HG02759 (cell line): ENCODE results near the gene ACTR2.
"Not testable (repeated sequence)": the region's sequence is repeated elsewhere in the genome, so short reads cannot be mapped to it uniquely, and the experiment has no call there.

Experiments used
- ATAC-seq: cut with Tn5 transposase; IDR thresholded peaks from one replicate; pipeline ENCODE4 v1.9.1; 2021; ENCODE audit warnings: mild to moderate bottlenecking, moderate library complexity; ENCODE audit not compliant: unreplicated experiment

The ACTR2 gene

GRCh38 chr2:65228263-65228750 is 676 bp downstream of the ACTR2 start:
- peak; percentile 37 for ATAC-seq

GRCh38 chr2:65231121-65231520 is 3.5 kb downstream of the ACTR2 start:
- ATAC-seq: no peak

- no peak for ATAC-seq
Observed at GRCh38 chr2:65231892-65232477, 4.4 kb downstream of the ACTR2 start.

DNA sequence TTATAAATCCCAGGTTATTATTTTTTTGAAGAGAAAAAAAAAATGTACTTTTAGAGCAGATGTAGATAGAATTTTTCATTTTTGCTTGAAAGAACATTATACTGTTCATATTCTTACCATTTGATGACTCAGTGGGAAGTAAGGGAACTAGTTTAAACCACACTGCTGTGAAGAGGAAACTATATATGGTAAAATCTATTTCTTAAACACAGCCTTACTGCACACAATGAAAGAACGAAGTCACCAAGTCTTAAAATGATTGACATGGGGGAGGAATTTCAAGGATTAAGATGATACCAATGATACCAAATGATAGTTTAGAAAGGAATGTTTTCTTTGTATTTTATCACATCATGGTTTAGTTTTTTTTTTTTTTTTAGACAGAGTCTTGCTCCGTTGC is 5.0 kb downstream of the ACTR2 start:
- ATAC-seq: no peak

GRCh38 chr2:65240657-65241056 is 13.0 kb downstream of the ACTR2 start:
- no peak for ATAC-seq

- ATAC-seq: not testable (repeated sequence)
Observed at GRCh38 chr2:65244452-65244851, 16.8 kb downstream of the ACTR2 start.

GRCh38 chr2:65252640-65253039 is 25.0 kb downstream of the ACTR2 start:
- no peak for ATAC-seq

DNA sequence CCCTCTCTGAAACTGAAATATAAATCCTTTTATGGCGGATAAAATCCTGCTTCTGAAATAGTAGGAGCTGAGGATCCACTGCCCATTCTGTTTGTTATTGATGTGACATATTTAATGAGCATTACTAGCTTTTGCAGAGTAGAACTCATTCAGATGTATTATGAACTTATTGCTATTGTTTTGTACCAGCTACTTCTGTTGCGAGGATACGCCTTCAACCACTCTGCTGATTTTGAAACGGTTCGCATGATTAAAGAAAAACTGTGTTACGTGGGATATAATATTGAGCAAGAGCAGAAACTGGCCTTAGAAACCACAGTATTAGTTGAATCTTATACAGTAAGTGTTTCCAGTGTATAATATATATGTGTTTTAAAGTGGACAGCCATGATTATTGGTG is 27.7 kb downstream of the ACTR2 start:
- no peak for ATAC-seq

DNA sequence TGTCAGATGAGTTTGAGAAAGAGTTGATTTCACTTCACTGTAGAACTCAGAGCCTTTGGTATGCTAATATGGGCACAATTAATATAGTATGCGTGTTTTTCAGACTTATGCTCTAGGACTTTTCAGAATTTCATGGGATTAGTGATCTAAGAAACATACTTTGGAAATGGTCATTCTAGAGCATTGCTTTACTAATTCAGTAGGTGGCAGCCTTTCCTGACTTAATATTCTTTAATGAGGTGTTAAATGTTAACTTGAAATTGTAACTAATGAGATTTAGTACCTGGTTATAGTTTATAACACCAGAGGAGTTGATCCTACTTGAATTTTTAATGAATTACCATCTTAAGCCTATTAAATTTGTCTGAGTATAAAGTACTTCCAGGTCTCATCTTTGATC is 28.4 kb downstream of the ACTR2 start:
- no peak for ATAC-seq

- ATAC-seq: not testable (repeated sequence)
Observed at GRCh38 chr2:65257866-65258265, 30.2 kb downstream of the ACTR2 start.

- no peak for ATAC-seq
Observed at GRCh38 chr2:65261676-65262075, 34.0 kb downstream of the ACTR2 start.

DNA sequence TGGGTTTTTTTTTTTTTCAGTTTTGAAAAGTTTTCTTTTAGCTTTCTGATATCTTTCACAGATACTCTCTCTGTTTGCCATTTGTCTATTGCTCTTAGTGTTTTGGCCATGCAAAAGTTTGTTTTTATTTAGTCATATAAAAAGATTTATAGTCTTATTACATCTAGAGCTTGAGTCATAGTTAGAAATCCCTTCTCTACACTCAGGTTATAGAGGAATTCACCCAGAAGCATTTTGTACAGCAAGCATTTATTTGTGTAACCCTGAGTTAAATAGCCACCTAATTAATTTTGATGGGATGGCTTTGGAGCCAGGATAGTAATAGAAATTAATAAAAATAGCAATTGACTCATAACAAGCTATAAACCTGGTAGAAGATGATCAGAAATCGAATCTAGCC is 35.6 kb downstream of the ACTR2 start:
- ATAC-seq: no peak

- ATAC-seq: no peak
Observed at GRCh38 chr2:65263986-65264385, 36.4 kb downstream of the ACTR2 start.

- ATAC-seq: no peak
Observed at GRCh38 chr2:65264821-65265670, 37.4 kb downstream of the ACTR2 start.

DNA sequence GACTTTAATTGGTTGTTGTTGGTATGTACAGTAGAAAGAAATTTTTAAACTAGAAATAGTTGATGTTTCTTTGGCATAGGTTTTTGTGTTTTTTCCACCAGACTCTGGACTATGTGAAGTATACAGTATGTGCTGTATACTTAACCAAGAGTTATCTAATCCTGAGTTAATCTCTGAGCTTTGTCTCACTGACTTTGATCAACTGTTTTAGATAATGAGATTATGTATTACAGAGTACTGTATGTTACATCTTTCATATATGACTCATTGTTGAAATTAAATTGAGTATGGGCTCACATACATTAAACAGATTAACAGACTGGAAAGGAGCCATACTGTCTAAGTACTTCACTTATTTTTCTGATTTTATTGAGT is 38.0 kb downstream of the ACTR2 start:
- ATAC-seq: no peak

- ATAC-seq: no peak
Observed at GRCh38 chr2:65267008-65267407, 39.4 kb downstream of the ACTR2 start.

- ATAC-seq: no peak
Observed at GRCh38 chr2:65268957-65269356, 41.3 kb downstream of the ACTR2 start.

- no peak for ATAC-seq
Observed at GRCh38 chr2:65273344-65273743, 45.7 kb downstream of the ACTR2 start.

GRCh38 chr2:65275141-65275915 is 47.7 kb downstream of the ACTR2 start:
- no peak for ATAC-seq

GRCh38 chr2:65276609-65277008 is 49.0 kb downstream of the ACTR2 start:
- no peak for ATAC-seq

- no peak for ATAC-seq
Observed at GRCh38 chr2:65277118-65277517, 49.5 kb downstream of the ACTR2 start.
